Hypothalamus (tissue), 51 donors: ENCODE data around the gene GPER1.
A peak's percentile ranks its signal among the peaks of the same experiment; 100 is the strongest.
"Not testable (repeated sequence)": the region's sequence is repeated elsewhere in the genome, so short reads cannot be mapped to it uniquely, and the experiment has no call there.

Experiments
- DNase-seq, 51 donors: peaks; one replicate each; lab custom pipeline; 2025; lab: John Stamatoyannopoulos, UW

The GPER1 gene

DNA sequence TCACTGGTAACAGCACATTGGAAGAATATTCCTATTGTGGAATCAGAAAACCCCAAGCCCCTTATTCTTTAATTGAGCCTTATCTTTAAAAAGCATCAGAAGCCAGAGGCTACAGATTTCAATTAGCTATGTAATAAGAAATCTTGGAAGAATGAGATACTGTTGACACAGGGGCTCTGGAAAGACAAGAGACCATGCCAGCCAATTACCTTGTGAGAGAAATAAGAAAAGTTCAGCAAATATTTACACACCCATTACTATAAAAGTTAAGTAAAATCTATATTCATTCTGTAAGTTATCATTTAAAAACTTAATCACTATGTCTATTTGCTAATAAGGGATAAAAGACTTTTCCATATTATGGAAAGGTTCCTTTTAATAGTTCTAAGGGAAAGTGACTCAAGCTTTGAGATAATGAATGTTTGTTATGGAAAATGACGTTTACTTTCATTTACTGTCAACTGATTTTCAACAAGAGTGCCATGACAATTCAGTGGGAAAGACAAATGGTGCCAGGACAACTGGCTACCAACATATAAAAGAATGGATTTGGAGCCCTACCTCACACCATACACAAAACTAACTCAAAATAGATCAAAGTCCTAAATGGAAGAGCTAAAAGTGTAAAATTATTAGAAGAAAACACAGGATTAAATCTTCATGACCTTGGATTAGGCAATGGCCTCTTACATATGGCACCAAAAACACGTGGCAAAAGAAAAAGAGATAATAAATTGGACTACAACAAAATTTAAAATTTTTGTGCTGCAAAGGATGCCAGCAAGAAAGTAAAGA lies 43.8 kb downstream of the GPER1 start:
- DNase-seq, result no peak

DNA sequence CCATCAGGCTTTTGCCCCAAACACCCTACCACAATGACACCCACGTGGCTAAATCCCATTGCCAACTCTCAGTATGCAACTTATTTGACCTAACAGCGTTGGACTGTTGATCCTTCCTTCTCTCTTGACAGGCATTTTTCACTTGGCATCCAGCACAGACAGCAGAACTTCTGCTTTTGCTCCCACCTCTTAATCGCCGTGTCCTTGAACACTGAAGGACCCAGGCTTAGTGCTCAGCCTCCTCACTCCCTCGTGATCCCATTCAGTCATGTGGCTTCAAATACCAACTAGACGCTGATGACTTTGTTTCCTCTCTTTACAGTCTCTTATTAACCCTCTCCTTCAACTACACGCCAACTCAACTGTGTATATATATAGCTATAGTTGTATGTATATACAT lies 47.0 kb downstream of the GPER1 start:
- no peak for DNase-seq

DNA sequence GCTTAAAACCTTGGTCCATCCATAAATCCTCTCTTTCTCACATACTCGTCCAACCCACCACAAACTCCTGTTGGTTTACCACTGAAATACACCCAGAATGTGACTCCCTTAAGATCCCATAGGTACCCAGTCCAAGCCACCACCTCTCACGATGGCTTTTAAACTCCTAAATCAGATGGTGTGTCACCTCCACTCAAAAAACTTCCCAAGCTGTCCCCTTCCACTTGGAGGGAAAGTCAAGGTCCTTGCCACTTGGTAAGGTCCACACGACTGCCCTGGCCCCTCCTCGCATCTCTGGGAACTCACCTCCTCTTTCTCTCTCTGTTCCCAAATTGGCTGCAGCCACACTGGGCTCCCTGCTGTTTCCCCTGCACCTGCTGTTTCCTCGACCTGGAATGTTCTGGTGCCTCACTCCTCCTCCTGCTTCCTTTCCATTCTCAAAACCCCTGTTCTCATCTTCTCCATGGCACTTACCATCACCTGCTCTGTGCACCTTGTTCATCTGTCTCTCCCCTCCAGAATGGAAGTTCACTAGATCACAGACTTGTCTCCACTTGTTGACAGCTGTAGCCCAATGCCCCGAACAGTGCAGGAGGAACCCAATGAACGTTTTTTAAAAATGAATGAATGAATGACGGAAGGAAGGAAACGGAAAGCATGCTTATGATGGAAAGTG lies 49.1 kb downstream of the GPER1 start:
- no peak for DNase-seq

DNA sequence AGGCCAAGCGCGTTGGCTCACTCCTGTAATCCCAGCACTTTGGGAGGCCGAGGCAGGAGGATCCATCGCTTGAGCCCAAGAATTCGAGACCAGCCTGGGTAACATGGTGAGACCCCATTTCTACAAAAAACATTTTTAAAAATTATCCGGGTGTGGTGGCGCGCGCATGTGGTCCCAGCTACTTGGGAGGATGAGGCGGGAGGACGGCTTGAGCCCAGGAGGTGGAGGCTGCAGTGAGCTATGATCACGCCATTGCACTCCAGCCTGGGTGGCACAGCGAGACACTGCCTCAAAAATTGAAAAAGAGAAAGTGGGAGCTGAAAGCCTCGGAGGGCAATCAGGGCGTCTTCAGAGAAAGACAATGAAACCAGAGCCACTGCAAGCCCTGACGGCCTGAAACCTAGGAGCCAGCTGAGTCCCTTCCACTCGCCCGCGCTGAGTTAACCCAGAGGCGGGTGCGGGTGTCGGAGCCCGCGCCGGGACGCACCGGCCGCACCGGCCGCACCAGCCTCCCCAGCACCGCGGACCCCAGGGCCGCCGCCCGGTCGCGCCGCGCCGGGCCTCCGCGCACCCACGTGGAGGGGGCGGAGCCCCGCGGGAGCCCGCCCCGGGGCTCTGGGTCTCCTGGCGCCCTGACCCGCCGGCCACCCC lies 49.7 kb downstream of the GPER1 start:
- peak in 1 of 51 donors; percentile 29 for DNase-seq

DNA sequence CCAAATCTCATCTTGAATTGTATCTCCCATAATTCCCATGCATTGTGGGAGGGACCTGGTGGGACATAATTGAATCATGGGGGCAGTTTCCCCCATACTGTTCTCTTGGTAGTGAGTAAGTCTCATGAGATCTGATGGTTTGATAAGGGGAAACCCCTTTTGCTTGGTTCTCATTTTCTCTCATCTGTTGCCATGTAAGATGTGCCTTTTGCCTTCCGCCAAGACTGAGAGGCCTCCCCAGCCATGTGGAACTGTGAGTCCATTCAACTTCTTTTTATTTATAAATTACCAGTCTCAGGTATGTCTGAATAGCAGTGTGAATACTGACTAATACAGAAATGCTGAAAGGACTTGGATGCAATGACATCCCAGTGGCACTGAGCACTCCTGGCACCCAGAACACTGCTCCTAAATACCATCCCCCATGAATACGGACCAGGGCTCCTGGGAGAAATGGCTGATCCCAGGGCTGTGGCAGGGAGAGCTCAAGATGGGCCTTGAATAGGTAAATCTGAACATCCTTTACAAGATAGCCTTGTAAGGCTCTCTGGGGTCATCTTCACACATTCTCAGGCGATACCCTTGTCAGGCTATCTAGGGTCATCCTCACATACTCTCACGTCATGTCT lies 52.7 kb downstream of the GPER1 start:
- no peak for DNase-seq

DNA sequence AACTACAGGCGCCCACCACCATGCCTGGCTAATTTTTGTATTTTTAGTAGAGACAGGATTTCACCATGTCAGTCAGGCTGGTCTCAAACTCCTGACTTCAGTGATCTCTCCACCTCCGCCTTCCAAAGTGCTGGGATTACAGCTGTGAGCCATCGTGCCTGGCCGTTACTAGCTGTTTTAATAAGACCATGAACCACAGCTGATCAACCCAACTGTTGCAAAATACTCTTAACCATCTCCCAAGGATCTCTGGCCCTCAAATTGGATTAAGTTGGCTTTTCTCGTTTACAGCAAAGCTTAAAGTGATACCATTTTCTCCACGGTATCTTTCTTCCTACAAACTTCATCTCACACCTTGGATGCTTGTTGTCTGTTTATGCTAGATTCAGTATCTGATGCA lies 53.7 kb downstream of the GPER1 start:
- no peak for DNase-seq

DNA sequence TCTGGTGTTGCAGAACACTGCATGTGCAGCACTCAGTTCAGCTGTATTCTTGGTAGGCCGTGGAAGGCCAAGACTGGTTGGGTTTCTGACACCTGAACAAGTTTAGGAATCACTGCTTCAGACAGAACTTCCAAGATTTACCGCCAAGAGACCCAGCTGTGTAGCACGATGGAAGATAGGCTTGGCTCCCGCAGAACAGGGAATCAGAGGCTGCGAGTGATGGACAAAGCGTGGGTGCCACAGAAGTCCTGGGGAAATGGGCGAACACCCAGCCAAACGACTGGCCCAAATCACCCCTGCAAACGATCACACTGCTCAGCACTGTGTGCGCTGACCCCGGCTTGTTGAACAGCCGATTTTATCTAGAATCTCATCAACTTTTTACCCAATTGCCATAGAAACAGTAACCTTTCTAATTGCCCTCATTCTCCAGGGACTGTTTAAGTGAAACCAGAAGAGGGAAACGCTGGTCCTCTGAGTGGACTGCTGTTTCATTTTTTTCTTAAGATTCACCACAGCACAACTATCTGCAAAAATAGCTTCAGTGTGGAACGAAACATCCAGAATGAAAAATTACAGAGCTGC lies 54.2 kb downstream of the GPER1 start:
- DNase-seq, result no peak

DNA sequence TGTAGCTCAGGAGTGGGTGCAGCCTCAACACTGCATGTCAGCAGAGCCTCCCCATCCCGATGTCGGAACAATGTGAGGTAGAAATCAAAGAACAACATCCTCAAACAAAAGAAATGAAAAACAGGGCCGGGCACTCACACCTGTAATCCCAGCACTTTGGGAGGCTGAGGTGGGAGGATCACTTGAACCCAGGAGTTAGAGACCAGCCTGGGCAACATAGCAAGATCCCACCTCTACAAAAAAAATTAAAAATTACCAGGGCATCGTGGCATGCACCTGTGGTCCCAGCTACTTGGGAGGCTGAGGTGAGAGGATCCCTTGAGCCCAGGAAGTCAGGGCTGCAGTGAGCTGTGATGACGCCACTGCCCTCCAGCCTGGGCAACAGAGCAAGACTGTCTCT lies 55.1 kb downstream of the GPER1 start:
- not testable (repeated sequence) for DNase-seq
